ENCODE data around the gene ZNF556. TPM values are rescaled to one million over a fixed set of nuclear protein-coding genes. Genes with fewer than 3 reads are reported as not detected.

Gene ZNF556
- polyA plus RNA-seq, 2 of the 4 experiments (the other 2 are of a cell fraction) = not detected

DNA sequence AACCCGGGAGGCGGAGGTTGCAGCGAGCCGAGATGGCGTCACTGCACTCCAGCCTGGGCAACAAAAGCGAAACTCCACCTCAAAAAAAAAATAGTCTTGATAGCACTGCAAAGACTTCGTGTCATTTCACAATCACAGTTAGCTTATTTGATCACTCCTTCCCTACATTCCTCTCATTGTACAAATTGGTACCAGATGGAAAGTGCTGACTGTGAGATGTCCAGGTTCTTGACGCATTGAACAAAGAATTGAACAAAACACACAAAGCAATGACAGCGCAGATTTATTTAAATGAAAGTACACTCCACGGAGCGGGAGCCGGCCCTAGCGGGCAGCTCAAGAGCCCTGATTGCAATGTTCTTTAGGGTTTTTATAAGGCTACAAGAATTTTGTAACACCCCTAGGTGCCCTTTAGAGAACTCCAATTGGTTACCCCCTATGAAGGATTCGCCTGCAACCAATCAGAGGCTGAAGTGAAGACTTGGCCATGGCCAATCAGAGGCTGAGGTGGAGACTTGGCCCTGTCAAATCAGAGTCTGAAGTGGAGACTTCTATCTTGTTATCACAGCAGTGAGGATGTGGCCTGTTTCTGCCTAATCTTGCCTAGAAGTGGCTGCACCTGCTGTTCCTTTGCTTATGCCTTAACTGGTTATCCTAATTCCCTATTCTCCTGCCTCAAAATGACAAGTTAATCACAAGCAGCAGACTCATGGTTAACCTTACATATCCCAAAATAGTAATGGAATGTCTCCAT is 16.7 kb downstream of the ZNF556 start:
- 42% methylated on average over 14 of the region's 14 CpGs for WGBS (ENCODE audit: missing lambda C conversion rate)
- H3K4me3 ChIP-seq = no peak overlapping the region
- peaks cover 21% of the 10 kb centered on the region; the same call in 2 of the 3 replicates for H3K9me3 ChIP-seq
- POLR2A ChIA-PET = no interaction called here
- H3K4me1 ChIP-seq = no peaks in the 10 kb centered on the region
- H3K4me2 ChIP-seq = no peak overlapping the region
- ATAC-seq = no peak
- DNase-seq (ENCODE audit: low read depth in 1 of 2, low spot score in 1 of 2) = no peak
- TF ChIP-seq, protein P1, sequence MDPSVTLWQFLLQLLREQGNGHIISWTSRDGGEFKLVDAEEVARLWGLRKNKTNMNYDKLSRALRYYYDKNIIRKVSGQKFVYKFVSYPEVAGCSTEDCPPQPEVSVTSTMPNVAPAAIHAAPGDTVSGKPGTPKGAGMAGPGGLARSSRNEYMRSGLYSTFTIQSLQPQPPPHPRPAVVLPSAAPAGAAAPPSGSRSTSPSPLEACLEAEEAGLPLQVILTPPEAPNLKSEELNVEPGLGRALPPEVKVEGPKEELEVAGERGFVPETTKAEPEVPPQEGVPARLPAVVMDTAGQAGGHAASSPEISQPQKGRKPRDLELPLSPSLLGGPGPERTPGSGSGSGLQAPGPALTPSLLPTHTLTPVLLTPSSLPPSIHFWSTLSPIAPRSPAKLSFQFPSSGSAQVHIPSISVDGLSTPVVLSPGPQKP (IDR thresholded peaks at IDR 0.05; ENCODE audit: low read depth, low read length) = no peak
- TF ChIP-seq SMC3 (IDR thresholded peaks at IDR 0.05) (no peak), SREBF2 (IDR thresholded peaks at IDR 0.05) (no peak), HDAC2 (IDR thresholded peaks at IDR 0.05) (no peak), TFCP2L1 (CRISPR knock-in tag; IDR thresholded peaks at IDR 0.05) (no peak), MYC (IDR thresholded peaks at IDR 0.05; ENCODE audit: borderline replicate concordance, low read length) (no peak), HES2 (IDR thresholded peaks at IDR 0.05) (no peak), HOXB13 (CRISPR knock-in tag; IDR thresholded peaks at IDR 0.05; ENCODE audit: low read depth) (no peak)
- TF ChIP-seq, protein P2, sequence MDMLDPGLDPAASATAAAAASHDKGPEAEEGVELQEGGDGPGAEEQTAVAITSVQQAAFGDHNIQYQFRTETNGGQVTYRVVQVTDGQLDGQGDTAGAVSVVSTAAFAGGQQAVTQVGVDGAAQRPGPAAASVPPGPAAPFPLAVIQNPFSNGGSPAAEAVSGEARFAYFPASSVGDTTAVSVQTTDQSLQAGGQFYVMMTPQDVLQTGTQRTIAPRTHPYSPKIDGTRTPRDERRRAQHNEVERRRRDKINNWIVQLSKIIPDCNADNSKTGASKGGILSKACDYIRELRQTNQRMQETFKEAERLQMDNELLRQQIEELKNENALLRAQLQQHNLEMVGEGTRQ (IDR thresholded peaks at IDR 0.05) = no peak
- H3K27ac ChIP-seq = no peak overlapping the region
- no peak for FAIRE-seq
- CTCF ChIA-PET = no interaction called here

DNA sequence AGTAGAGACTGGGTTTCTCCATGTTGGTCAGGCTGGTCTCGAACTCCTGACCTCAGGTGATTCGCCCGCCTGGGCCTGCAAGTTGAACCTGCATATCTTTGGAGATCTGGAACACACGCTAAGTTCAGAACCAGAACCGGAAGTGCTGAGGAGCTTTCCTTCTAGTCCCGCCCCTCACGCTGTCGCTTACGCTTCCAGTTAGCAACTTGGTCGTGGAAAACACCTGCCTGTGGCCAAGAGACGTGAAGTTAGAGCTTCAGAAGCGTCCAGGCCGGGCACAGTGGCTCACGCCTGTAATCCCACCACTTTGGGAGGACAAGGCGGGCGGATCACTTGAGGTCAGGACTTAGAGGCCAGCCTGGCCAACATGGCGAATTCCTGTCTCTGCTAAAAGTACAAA is 18.6 kb downstream of the ZNF556 start:
- no peak for TF ChIP-seq KDM5A (IDR thresholded peaks at IDR 0.05)
- peaks cover 15% of the 10 kb centered on the region; the same call in 2 of the 3 replicates for H3K9me3 ChIP-seq
- H3K4me3 ChIP-seq = no peak overlapping the region
- ATAC-seq = no peak
- no peak overlapping the region for H3K27ac ChIP-seq
- no peak for FAIRE-seq
- ChIA-PET POLR2A (no interaction called here), CTCF (interaction anchor here (1.1 kb wide), 1 partner anchor 9 kb away, joined by 3 read pairs; no protein-coding TSS in a partner anchor)
- 69% methylated on average over 9 of the region's 17 CpGs for WGBS (ENCODE audit: missing lambda C conversion rate)
- H3K4me1 ChIP-seq = no peaks in the 10 kb centered on the region
- H3K4me2 ChIP-seq = no peak overlapping the region
- no peak for DNase-seq (ENCODE audit: low read depth in 1 of 2, low spot score in 1 of 2)

DNA sequence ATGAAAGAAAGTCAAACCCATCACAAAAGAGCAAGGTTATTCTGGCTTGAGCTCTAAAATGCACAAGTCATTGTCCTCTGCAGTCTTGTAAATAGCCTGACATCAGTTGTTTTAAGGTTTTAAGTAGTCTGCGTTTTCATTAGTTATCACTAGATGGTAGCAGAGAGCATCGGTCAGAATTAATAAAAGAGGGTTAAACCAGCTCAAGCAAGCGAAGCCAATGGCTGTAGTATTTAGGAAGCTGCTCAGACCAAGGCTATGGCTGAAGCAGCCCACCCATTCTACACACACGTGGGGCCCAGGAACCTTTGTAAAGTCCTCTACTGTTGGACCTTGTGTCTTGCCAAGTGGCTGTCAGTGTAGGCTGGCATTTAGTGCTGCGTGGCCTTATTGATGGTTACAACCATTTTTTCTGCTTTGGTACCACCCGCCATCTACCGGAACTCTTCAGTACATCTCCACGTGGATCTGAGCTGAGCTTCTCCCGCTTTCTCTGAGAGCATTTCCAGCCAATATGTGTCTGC is 20.3 kb downstream of the ZNF556 start:
- Histone ChIP-seq H3K4me2 (peak overlapping the region; percentile 51; the same call in 2 of the 3 replicates), H3K4me3 (no peak overlapping the region), H3K27ac (no peak overlapping the region), H3K4me1 (no peaks in the 10 kb centered on the region), H3K9me3 (peaks cover 9% of the 10 kb centered on the region; the same call in 2 of the 3 replicates)
- ChIA-PET CTCF (interaction anchor here (0.5 to 2.4 kb wide), 18 partner anchors 9 to 430 kb away, joined by 3 to 10 read pairs (median 4); partner anchors contain the start of genes ZNF555, ZNF57 and ZNF77), POLR2A (interaction anchor here (1.0 kb wide), 1 partner anchor 63 kb away, joined by 3 read pairs; no protein-coding TSS in a partner anchor)
- ATAC-seq (peak; percentile 83 to 84), DNase-seq (ENCODE audit: low read depth in 1 of 2, low spot score in 1 of 2) (peak; percentile 46 to 77), FAIRE-seq (no peak)
- 5% methylated on average over 9 of the region's 9 CpGs for WGBS (ENCODE audit: missing lambda C conversion rate)
- peak; percentile 7 for TF ChIP-seq MAFK (IDR thresholded peaks at IDR 0.05; ENCODE audit: partially characterized antibody)
- no peak for TF ChIP-seq ESRRA (IDR thresholded peaks at IDR 0.05; ENCODE audit: borderline replicate concordance, low read length)
- TF ChIP-seq MAZ (IDR thresholded peaks at IDR 0.05; ENCODE audit: borderline replicate concordance, low read depth, low read length) = no peak
- TF ChIP-seq CTCF (IDR thresholded peaks at IDR 0.05) = peak; percentile 45
- no peak for TF ChIP-seq FOSL2 (IDR thresholded peaks at IDR 0.05)
- TF ChIP-seq FOSL2 (CRISPR knock-in tag; IDR thresholded peaks at IDR 0.05) = no peak
- TF ChIP-seq RAD21 (conservative IDR thresholded peaks at IDR 0.05 in 1 of 2, IDR thresholded peaks at IDR 0.05 in 1 of 2) = peak in 1 of 2 experiments; percentile 43; a peak in 3 of 5 replicates
- TF ChIP-seq, protein P3, sequence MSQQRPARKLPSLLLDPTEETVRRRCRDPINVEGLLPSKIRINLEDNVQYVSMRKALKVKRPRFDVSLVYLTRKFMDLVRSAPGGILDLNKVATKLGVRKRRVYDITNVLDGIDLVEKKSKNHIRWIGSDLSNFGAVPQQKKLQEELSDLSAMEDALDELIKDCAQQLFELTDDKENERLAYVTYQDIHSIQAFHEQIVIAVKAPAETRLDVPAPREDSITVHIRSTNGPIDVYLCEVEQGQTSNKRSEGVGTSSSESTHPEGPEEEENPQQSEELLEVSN (IDR thresholded peaks at IDR 0.05; ENCODE audit: borderline replicate concordance, low read depth) = peak; percentile 86; the same call in 1 of the 2 replicates
- TF ChIP-seq SMC3 (IDR thresholded peaks at IDR 0.05) = 0 out of 3 replicates have a peak, but pooled peaks have one; percentile 7
- TF ChIP-seq MAX (IDR thresholded peaks at IDR 0.05) = peak; percentile 78
- TF ChIP-seq HOXB13 (CRISPR knock-in tag; IDR thresholded peaks at IDR 0.05; ENCODE audit: low read depth) = peak; percentile 20; the same call in 1 of the 2 replicates
- no peak for TF ChIP-seq GATA3 (IDR thresholded peaks at IDR 0.05; ENCODE audit: borderline replicate concordance)
- no peak for TF ChIP-seq EHMT2 (IDR thresholded peaks at IDR 0.05; ENCODE audit: low read depth)

All from A549 (cell line).